HG02623 (cell line): ENCODE results near the gene ERN1.

Experiments
- ATAC-seq: cut with Tn5 transposase; IDR thresholded peaks from one replicate; pipeline ENCODE4 v1.9.1; 2021; ENCODE audit warnings: moderate library complexity; ENCODE audit not compliant: unreplicated experiment

The ERN1 gene

DNA sequence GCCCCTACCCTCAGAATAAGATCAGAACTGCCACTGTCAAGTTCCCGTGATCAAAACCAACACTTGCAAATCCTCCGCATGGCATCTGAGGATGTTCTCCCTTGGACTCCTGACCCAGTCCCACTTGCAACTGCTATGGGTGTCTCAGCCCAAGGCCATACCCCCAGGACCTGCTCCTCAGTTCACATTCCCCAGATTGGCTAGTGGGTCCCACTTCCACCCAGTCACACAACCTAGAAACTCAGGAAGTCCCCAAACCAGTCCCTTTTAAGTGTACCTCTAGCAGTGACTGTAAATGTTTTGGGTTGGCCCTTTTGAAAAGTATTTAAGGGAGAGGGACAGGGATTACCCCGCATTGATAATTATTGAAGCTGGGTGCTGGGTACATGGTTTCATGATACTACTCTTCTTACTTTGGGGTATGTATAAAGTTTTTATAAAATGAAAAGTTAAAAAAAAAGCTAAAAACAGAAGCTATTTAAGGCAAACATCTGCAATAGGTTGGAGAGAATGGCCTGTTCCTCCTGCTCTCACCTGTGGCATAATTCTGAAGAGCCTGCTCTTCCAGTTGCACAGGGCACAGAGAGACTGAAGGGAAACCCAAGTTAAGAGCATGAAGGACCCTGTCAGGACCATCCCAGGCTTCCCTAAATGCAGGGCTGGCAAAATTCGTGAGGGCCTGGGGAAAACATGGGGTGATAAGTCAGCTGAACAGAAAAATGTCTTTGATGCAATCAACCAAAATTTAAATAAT is 42.5 kb downstream of the ERN1 start:
- ATAC-seq, result no peak

DNA sequence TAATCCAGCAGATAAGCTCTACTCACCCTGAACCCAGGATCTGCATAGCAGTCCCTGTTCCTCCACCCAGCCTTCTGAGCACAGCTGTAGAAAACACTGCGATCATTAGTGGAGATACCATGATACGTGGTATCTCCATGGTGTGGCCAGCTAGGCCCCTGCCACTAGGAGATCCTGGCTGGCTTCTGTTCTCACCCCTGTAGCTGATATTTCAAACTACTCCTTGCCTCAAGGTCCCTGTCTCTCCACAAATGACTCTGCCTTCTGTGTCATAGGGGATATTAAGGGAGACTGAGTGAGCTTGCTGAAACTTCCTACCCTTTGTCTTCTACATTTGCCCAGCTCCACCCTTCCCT is 44.3 kb downstream of the ERN1 start:
- no peak for ATAC-seq

DNA sequence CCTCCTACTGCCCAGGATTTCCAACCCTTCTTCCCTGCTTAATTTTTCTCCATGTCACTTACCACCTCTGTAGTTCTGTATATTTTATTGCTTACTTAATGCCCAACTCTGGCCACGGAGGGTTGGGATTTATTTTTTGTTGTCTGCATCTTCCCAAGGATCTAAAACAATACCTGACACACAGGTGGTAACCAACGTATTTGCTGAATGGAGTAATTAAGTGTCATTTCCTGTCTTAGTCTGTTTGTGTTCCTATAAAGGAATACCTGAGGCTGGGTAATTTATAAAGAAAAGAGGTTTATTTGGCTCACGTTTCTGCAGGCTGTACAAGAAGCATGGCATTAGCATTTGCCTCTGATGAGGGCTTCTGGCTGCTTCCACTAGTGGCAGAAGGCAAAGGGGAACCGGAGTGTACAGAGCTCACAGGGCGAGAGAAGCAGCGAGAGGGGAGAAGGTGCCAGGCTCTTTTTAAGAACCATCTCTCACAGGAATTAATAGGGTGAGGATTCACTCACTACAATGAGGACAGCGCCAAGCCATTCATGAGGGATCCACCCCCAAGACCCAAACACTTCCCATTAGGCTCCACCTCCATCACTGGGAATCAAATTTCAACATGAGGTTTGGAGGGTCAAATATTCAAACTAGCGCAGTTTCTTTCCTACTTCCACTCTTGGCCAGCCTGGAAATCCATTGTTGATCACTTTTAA is 44.8 kb downstream of the ERN1 start:
- ATAC-seq, result no peak

DNA sequence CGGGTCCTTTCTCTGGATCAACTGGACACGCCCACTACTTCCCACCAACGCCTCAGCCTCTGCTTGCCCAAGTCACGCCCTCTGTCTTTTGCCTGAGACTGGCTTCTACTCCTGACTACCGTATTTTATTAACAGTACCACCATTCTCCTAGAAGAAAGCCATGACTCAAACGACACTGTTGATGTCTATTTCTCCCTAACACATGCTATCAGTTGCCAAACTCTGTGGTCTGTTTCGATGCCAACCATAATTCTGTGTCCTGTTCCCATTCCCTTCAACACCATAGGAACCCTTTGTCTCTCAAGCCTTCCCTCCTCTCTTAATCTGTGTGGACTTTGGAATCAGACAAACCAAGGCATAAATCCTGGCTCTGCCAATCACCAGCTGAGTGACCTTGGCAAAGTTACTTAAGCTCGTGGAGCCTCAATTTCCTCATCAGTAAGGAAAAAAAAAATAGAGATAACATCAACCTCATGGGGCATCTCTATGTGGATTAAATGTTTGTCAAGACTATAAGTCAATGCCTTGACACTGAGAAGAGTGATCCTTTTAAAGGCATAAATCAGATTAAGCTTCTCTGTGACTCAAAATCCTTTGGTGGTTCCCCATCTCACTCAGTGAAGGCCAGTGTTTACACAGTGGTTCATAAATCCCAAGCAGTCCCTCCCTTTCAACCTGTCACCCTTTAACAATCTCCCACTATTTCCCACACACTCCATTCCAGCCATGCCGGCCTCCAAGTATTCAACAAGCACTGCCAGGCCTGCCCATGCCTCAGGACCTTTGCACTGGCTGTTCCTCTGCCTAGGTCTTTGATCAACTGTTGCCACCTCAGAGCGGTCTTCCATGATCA is 45.6 kb downstream of the ERN1 start:
- ATAC-seq, result no peak

DNA sequence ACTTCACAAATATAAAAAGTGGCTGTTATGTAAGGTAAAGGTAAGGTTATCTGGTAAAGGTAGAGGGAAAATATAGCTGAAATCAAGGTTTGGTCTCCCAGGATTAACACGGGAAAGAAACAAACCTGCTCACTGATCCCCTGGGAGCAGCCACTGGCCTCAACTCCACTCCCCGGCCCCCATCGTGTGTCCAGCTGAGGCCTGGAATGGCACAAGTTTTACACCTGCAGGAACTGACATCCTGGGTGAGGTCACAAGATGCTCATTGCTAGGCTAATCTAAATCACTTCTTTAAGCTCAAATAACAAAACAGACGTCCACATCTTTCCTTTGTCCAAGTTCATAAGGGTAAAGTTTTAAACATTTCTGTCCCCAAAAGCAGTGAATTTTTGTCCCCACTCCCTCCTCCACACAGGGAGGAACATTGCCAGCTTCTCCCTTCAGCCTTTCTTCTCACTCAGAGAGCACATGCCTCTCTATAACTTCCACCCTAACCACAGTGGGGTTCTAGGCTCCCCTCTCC is 46.3 kb downstream of the ERN1 start:
- ATAC-seq, result no peak

DNA sequence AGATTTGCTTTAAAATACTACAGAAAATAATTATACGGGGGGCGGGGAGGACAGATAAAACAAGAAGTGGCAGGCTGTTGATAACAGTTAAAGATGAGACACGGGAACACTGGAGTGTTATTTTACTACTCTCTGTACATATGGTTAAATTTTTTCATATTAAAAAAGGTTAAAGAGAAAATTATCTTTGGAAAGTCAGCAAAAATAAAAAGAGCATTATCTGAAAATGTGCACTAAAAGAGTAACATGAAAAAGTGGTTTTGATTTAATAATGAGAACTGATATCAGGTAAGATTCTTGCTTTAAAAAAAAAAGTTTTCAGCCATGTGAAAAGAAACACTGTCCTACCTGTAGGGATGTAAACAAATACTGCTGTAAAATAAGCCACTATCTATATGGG is 46.9 kb downstream of the ERN1 start:
- no peak for ATAC-seq

DNA sequence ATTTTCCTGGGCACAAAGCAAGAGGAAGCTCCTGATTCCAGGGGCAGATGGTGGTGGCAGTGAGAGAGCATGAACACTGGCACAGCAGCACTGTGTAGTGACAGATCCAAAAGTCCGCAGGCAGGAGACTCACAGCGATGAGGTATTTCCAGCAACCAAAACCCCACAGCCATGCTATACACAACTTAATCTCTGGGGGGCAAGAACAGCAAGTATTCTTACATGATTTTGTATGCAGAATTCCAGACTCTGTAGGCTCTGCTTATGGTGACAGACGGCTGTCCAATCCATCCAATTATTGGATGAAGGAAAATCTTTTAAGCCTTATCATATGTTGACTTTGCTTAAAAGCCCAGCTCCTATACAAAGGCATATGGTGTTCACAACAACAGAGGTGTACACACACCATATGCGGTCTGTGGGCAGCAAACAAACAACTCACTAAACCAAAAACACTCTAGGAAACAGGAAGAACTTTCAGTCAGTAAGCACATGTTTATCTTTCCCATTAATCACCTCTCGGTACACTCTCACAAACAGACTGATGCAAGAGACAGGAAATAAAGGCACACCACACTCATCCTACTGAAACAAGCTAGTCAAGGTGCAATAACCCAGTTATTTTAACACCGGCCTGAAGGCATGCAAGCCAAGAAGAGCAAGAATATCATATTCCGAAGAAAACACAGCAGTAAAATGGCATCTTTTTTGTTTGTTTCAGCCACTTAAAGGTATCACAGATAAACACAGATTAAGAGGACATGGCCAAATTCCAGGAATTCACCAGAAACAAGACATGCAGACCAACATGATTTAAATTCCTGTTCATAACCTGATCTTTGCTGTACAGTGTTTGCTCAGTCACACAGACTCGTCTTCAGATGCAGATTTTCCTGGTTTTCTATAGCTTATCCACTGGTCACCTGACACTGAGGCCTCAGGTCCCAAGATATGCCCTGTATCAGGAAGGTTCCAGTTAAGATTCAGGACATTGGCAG is 47.8 kb downstream of the ERN1 start:
- ATAC-seq, result no peak

DNA sequence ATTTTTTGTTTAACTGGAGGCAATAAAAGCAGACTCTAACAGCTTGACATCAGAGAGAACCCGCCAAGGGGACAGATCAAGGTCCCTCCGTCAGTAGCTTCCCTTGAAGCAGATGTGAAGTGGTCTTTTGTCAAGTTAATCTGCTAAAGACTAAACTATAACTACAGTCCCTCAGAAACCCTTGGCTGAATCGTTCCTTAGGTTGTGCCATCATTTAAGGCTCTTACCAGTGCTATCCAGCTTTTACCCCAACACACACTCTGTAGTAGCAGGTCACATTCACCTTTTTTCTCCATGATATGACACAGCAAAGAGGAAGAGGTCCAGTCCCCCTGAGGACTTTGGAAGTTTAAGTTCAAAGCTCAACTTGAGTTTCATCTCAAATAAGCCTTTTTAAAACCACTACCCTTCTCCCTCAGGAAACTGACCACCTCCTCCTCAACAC is 49.7 kb downstream of the ERN1 start:
- ATAC-seq, result no peak

DNA sequence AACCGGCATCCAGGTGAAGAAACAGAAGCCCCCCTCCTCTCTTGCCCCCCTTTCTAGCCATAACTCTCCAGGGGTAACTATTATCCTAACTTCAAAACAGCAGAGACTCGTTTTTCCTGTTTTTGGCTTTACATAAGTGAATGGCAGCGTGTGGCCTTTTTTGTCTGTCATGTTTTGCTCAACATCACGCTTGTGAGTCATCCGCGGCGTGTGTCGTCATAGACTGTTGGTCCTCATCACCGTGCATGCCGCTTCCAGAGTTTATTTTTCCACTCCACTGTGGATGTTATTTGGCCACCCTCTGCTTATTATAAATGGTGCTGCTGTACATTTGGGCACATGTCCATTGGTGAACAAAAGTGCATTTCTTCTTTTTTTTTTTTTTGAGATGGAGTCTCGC is 52.6 kb downstream of the ERN1 start:
- ATAC-seq, result no peak

DNA sequence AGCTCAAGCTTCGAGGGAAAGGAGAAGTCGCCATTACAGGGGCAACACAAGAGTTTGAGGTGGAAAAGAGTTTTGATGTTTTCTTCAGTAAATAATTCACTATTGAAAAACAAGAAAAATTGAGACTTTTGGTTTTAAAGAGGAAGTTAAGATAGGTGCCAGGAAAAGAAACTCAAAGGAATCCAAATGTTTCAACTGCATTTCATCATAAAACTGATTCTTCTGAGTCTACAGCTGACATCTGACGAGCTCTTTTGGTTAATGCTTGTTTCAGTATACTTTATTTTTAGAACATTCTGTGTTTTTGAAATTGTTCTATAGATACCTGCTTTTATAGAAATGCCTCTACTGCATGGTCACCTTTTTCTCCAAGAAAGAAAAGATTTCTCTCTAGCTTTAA is 54.0 kb downstream of the ERN1 start:
- ATAC-seq, result no peak

DNA sequence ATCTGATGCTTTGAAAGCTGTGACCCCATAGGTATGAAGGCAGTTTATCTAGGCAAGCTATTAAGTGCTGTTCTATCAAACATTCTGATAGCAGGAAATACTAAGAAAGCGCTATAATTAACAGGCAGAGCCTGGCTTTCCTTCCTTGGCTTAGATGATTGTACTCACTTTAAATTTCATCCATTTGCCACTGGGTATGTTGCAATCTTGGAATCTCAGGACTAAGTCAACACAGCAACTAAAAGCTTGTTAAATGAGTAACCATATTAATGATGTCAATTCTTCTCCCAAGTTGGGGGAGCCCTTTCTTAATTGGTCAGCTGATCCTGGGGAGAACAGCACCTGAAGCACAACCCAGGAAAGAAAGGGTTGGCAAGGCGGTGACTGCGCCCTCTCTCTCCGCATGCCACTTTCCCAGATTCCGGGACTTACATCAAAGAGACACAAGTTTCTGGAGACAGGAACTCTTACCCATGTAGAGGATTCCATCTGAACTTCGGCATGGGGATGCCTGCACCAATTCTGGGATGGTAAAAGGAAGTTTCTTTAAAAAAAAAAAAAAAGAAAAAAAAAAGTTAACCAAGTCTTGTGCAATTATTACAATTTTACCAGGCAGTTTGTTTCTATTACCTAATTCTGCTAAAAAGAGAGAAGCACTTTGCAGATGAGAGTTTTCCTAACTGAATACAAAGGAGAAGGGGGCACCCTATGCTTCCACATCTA is 55.1 kb downstream of the ERN1 start:
- no peak for ATAC-seq

DNA sequence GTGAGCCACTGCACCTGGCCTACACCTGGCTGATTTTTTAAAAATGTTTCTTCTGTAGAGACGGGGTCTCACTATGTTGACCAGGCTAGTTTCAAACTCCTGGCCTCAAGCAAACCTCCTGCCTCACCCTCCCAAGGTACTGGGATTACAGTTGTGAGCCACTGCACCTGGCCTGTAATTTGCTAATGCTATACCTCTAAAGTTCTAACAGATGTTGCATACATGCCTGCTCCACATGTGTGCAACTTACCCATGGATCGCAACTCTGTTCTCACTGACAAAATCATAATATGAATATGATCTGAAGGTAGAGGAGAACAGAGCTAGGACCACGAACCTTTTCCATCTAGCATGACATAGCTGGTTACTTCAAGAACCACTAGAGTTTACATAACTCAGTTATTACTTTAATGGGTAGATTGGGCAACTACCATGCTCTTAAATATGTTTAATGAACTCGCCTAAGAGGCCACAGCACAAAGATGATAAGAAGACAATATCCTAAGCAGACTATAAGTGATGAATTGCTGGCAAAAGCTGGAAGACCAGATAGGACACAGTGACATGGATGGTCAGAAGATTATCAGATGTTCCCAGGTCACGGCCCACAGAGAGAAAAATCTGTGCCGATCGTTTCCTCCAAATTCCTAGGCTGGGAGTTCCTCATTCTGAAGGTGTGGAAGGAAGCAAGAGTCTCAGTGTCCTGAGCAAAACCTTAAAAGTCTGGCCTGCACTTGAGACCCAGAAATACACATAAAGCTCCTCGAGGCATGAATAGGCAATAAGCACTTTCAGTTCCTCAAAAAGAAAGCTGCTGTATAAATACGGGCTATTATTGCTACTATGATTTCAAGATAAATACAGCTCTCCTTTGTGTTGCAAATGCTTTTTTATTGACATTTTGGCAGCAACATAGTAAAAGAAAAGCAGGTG is 55.9 kb downstream of the ERN1 start:
- peak; percentile 70 for ATAC-seq

DNA sequence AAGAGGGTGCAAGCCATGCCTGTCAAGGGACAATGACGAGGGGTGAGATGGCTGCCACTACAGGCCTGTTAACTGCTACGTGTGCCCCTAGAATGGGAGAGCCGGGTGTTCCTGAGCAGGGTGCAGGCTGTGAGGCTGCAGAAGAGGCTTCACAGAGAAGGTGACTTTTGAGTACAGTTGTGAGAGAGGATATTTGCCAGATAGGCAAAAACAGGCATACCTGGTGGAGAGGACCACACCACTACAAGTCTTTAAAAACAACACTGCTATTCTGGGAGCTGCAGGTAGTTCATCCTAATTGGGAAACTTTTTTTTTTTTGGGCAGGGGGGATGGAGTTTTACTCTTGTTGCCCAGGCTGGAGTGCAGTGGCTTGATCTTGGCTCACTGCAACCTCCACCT is 58.8 kb downstream of the ERN1 start:
- ATAC-seq, result no peak

DNA sequence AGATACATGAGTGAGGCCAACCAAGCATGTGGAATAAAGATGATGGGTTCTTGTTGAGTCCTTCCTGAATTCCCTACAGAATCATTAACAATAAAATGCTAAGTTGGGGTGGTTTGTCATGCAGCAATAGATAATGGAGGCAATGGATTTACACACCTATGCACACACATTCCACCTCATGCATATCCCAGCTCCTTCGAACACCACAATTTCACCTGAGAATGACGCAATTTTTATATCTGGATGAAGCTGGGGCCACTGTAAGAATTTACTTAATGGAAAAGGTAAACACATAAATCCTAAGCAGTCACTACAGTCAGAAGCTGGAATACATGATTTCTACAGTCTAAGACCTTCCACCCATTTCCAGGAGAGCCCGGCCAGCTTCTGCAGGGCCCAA is 59.7 kb downstream of the ERN1 start:
- no peak for ATAC-seq

DNA sequence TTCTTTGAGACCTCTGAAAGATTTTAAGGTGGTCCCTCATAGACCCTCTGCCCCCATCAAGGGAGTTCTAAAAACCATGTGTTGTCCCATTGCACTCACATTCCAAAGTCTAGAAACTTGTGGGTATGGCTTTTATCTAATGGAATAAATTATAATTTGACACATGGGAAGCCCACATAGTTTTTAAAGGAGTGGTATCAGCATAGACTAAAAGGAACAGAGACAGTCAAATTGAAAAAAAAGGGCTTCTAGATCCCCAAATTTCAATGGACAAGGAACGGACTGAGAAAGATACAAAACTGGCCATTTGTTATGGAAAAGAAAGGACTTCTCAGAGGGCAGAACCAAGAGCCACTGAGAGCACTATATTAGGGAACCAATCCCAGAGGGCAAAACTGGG is 60.8 kb downstream of the ERN1 start:
- no peak for ATAC-seq

DNA sequence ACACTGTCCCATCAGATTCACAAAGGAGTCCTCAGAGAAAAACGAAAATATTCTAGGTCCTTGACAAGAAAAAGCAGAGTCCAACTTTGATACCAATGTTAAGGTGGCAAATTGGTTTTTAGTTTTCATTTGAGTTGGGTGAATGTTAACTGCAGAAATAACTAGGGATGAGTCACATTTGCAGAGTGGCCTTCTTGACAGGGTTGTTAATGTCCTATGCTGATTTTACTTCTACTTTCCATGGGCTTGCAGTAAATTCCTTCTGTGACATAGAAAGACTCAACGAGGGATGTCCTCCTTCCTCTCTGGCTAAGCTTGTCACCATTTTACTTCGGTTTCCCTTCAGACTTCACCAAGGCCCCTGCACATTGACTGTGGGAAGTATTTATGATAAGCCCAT is 62.3 kb downstream of the ERN1 start:
- ATAC-seq, result no peak

DNA sequence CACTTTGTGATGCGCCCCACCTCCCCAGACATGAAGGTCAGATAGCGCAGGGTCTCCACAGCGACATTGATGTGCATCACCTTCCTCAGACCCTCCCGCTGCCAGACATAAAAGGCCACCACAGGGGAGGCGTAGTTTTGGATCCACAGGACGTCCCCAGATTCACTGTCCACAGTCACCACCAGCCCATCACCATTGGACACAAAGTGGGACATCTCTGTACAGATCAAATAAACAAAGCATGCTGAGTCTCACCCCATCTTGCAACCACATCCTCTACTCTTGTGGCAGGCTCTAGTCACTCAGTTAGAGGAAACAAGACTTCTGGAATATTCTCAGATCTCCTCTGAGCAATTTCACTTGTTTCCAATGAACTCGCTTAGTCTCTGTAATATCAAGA is 63.2 kb downstream of the ERN1 start:
- ATAC-seq, result no peak

DNA sequence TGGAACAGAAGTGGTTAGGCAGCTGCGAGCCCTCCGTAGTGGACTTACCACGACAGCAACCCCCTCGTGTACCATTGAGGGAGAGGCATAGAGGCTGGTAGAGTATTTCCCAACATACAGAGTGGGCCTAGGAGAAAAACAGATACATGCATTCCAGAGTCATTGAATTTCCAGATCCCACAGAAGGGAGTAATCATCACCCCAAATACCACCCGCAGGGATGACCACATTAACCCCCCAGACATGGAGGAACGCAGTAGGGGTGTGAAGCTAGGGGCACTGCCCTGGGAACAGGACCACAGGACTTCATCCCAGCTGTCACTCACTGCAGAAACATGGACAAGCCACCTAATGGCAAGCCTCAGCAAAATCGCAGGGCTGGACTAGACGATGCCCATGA is 64.8 kb downstream of the ERN1 start:
- no peak for ATAC-seq

DNA sequence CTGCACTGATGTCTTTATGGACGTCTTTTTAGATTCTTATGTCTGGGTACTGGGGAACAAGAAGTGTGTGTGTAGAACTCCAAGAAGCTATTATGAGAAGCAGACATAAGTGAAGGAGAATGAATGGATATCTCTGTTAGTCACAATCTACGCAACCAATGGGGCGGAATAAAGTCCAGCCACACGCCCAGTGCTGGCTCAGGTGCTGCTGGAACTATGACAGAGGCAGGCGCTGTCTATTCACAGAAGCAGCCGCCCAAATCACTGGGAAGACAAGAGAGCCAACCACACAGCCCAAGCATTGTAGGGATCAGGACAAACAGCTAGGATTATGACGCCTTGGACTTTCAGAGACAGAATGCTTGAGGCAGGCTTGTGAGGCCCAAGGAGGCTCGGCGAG is 65.6 kb downstream of the ERN1 start:
- no peak for ATAC-seq
